RWPE1 (cell line): ENCODE results near the gene RBMX2.

Experiments used
- CTCF ChIA-PET: fragments of 350-600 bp; sonication (Branson Sonifier 250); formaldehyde crosslinking; extraction: SDS; loops from one replicate; lab custom pipeline; 2021; lab: Yijun Ruan, JAX
- POLR2A ChIA-PET: fragments of 400-600 bp; formaldehyde crosslinking; extraction: SDS; loops from one replicate; lab custom pipeline; 2020; ENCODE audit warnings: antibody characterized with exemption; ENCODE audit not compliant: low non-redundant PET; lab: Yijun Ruan, JAX
- DNase-seq: peaks from one replicate; pipeline ENCODE4 v3.0.0; 2012; ENCODE audit warnings: low spot score
- H3K27ac ChIP-seq: fragments of 450-650 bp; 2 replicates; pipeline ENCODE4 v1.5.1; 2017
- TF ChIP-seq, protein P1 (sequence below): fragments of 450-650 bp; conservative IDR thresholded peaks from 2 replicates; pipeline ENCODE4 v1.5.1; 2017; ENCODE audit warnings: low read depth, mild to moderate bottlenecking

Gene RBMX2

DNA sequence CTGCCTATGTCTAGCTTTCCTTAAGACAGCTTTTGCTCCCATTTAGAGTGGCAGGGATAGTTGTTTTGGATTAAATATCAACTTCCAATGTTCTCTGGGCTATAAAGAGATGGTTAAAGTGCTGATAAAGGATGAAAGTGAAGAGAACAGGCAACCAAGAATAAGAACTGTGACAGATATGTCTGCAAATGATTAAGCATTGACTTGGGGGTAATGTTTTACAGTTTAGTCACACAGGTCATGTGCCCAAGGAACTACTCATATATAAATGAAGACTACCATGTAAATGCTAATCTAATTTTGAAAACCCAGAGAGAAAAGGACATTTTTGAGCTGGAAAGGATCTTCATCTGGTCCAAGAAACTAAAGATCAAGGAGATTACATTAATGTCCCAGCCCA, 42.1 kb downstream of the RBMX2 start:
- H3K27ac ChIP-seq: no peak overlapping the region
- CTCF ChIA-PET: no interaction called here
- DNase-seq: no peak
- POLR2A ChIA-PET: no interaction called here
- TF ChIP-seq, protein P1, sequence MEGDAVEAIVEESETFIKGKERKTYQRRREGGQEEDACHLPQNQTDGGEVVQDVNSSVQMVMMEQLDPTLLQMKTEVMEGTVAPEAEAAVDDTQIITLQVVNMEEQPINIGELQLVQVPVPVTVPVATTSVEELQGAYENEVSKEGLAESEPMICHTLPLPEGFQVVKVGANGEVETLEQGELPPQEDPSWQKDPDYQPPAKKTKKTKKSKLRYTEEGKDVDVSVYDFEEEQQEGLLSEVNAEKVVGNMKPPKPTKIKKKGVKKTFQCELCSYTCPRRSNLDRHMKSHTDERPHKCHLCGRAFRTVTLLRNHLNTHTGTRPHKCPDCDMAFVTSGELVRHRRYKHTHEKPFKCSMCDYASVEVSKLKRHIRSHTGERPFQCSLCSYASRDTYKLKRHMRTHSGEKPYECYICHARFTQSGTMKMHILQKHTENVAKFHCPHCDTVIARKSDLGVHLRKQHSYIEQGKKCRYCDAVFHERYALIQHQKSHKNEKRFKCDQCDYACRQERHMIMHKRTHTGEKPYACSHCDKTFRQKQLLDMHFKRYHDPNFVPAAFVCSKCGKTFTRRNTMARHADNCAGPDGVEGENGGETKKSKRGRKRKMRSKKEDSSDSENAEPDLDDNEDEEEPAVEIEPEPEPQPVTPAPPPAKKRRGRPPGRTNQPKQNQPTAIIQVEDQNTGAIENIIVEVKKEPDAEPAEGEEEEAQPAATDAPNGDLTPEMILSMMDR: no peak

GRCh38 chrX:130444641-130445336, 43.0 kb downstream of the RBMX2 start:
- ChIA-PET POLR2A (no interaction called here), CTCF (no interaction called here)
- H3K27ac ChIP-seq: no peak overlapping the region
- TF ChIP-seq, protein P1: no peak
- no peak for DNase-seq

GRCh38 chrX:130446974-130447373, 45.2 kb downstream of the RBMX2 start:
- ChIA-PET POLR2A (no interaction called here), CTCF (no interaction called here)
- TF ChIP-seq, protein P1: no peak
- no peak for DNase-seq
- no peak overlapping the region for H3K27ac ChIP-seq
